GM23248 (cell line): Measurements from ENCODE around the gene TNFRSF8. TPM values are rescaled to one million over a fixed set of nuclear protein-coding genes. Genes with fewer than 3 reads are reported as not detected.
A peak's percentile ranks its signal among the peaks of the same experiment; 100 is the strongest.

Source experiments
- DNase-seq: peaks from one replicate; pipeline ENCODE4 v3.0.0-alpha.2; 2015
- H2AFZ ChIP-seq: fragments of 200-600 bp; sonication (generic); 2 replicates; pipeline ENCODE4 v1.6.1; 2016; ENCODE audit warnings: antibody characterized with exemption
- H3F3A ChIP-seq: fragments of 200-600 bp; sonication (generic); 2 replicates; pipeline ENCODE4 v1.6.1; 2016; ENCODE audit warnings: mild to moderate bottlenecking, antibody characterized with exemption, mixed run types; ENCODE audit not compliant: insufficient read depth
- H3K27ac ChIP-seq: fragments of 200-600 bp; sonication (generic); 2 replicates; pipeline ENCODE4 v1.5.1; 2016; ENCODE audit warnings: mild to moderate bottlenecking
- H3K27me3 ChIP-seq: fragments of 200-600 bp; sonication (generic); replicated peaks from 2 replicates; pipeline ENCODE4 v1.6.1; 2016; ENCODE audit warnings: mild to moderate bottlenecking; ENCODE audit not compliant: insufficient read depth
- H3K36me3 ChIP-seq: fragments of 200-600 bp; sonication (generic); 2 replicates; pipeline ENCODE4 v1.6.1; 2016; ENCODE audit warnings: low read depth, mild to moderate bottlenecking
- H3K4me1 ChIP-seq: fragments of 200-600 bp; sonication (generic); 2 replicates; pipeline ENCODE4 v1.6.1; 2016; ENCODE audit warnings: mild to moderate bottlenecking; ENCODE audit not compliant: insufficient read depth
- H3K4me2 ChIP-seq: fragments of 200-600 bp; sonication (generic); one replicate; pipeline ENCODE4 v1.6.1; 2016; ENCODE audit warnings: mild to moderate bottlenecking; ENCODE audit not compliant: unreplicated experiment
- H3K4me3 ChIP-seq: fragments of 200-600 bp; sonication (generic); 2 replicates; pipeline ENCODE4 v1.5.1; 2016; ENCODE audit warnings: mild to moderate bottlenecking
- H3K79me2 ChIP-seq: fragments of 200-600 bp; sonication (generic); 2 replicates; pipeline ENCODE4 v1.6.1; 2016; ENCODE audit warnings: mild to moderate bottlenecking; ENCODE audit not compliant: insufficient read depth
- H3K9ac ChIP-seq: fragments of 200-600 bp; sonication (generic); 2 replicates; pipeline ENCODE4 v1.6.1; 2016; ENCODE audit warnings: mild to moderate bottlenecking
- H3K9me2 ChIP-seq: fragments of 200-600 bp; sonication (generic); 2 replicates; pipeline ENCODE4 v1.6.1; 2016; ENCODE audit warnings: mixed run types, mild to moderate bottlenecking, moderate library complexity; ENCODE audit not compliant: insufficient read depth
- H3K9me3 ChIP-seq: fragments of 200-600 bp; sonication (generic); one replicate; pipeline ENCODE4 v1.6.1; 2017; ENCODE audit warnings: low read depth
- H4K20me1 ChIP-seq: fragments of 200-600 bp; sonication (generic); 2 replicates; pipeline ENCODE4 v1.6.0; 2016; ENCODE audit not compliant: insufficient read depth
- EZH2 ChIP-seq: fragments of 200-600 bp; sonication (generic); IDR thresholded peaks from 2 replicates; pipeline ENCODE4 v1.6.1; 2018; ENCODE audit warnings: antibody characterized with exemption, mild to moderate bottlenecking; ENCODE audit not compliant: insufficient read depth, poor library complexity, severe bottlenecking
- EZH2phosphoT487 ChIP-seq: fragments of 200-600 bp; sonication (generic); IDR thresholded peaks from 2 replicates; pipeline ENCODE4 v1.6.1; 2018; ENCODE audit warnings: antibody characterized with exemption, moderate library complexity, mild to moderate bottlenecking, low read depth; ENCODE audit not compliant: insufficient read depth
- WGBS, 2 experiments: methylation state at CpG; one replicate each; pipeline ENCODE4 v1.1.6; 2015 to 2017; ENCODE audit warnings: low lambda C conversion rate in 2 of 2, low coverage in 1 of 2; ENCODE audit errors: missing lambda C conversion rate in 2 of 2; 5-methylcytosine and 5-hydroxymethylcytosine counted together
- in situ Hi-C: fragments of 300-500 bp; cut with MboI; formaldehyde crosslinking; loops from 2 replicates; pipeline ENCODE4 v1.15.0; 2020
- polyA plus RNA-seq: library from polyadenylated mRNA; unstranded; fragments of >200 nt; fragmentation: Nextera tagmentation; extraction: Ambion mirVana; gene quantifications from 2 replicates; pipeline ENCODE4 v1.2.1, GENCODE V29; 2016
- total RNA-seq: library from RNA; depleted of rRNA; stranded (reverse); fragments of >200 nt; shearing (Covaris generic); gene quantifications from 2 replicates; pipeline ENCODE4 v1.2.3, GENCODE V29; 2014

TNFRSF8 gene
- total and polyA plus RNA-seq, 2 experiments from 2014 or later: 0.23 TPM; not detected in 1

DNA sequence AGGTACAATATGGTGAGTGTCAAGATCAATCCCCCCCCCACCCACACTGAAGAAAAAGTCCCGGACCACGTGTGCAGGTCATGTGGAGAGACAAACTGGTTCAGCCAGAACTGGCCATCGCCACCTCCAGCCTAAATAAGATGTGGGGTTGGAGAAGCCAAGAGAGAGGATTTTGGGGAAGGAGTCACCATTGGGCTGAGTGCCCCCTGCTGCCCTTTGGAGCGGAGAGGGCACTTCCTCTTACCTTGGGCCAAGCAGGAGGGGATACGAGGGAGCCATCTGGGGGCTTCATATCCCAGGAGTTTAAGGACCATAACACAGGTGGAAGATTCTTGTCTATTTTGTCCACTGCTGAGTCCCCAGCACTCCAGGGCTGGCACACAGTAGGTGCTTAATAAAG, 101.1 kb downstream of the TNFRSF8 start:
- H3K9ac ChIP-seq: no peak overlapping the region
- H2AFZ ChIP-seq: no peak overlapping the region
- no peak overlapping the region for H3K4me2 ChIP-seq
- peaks cover 16% of the 10 kb centered on the region for H3K4me1 ChIP-seq
- H3K27me3 ChIP-seq: no peaks in the 10 kb centered on the region
- DNase-seq: no peak
- no peaks in the 10 kb centered on the region for H3K9me3 ChIP-seq
- H3K79me2 ChIP-seq: no peaks in the 10 kb centered on the region
- H3K27ac ChIP-seq: no peak overlapping the region
- no peaks in the 10 kb centered on the region for H3K36me3 ChIP-seq
- no peaks in the 10 kb centered on the region for H3F3A ChIP-seq
- H3K9me2 ChIP-seq: no peaks in the 10 kb centered on the region
- no peak overlapping the region for H3K4me3 ChIP-seq
- in situ Hi-C loops: no loop called here
- TF ChIP-seq EZH2 (no peak), EZH2phosphoT487 (no peak)
- 96 to 97% methylated on average over 5 of the region's 5 CpGs for WGBS, 2 experiments
- H4K20me1 ChIP-seq: no peaks in the 10 kb centered on the region

DNA sequence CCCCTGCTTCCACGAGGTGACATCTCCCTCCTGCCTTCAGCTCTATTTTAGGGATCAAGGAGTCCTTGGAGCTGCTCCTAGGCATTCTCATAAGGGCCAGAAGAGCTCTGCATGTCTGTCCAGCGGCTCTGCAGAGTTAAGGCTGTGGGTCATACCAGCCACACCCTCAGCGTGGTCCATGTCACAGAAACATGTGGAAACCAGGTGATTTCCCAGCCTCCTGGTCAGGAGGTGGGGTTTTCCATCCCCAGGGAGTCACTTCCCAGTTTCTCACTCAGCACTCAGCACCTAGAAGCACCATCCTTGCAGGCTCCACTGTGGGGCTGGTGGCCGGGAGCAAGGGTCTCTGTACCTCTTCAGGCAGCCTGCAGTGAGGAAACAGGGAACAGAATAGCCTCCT, 102.2 kb downstream of the TNFRSF8 start:
- H3K79me2 ChIP-seq: no peaks in the 10 kb centered on the region
- H3F3A ChIP-seq: no peaks in the 10 kb centered on the region
- no peaks in the 10 kb centered on the region for H3K9me2 ChIP-seq
- no peaks in the 10 kb centered on the region for H4K20me1 ChIP-seq
- peaks cover 16% of the 10 kb centered on the region for H3K4me1 ChIP-seq
- H3K36me3 ChIP-seq: no peaks in the 10 kb centered on the region
- no peak overlapping the region for H3K27ac ChIP-seq
- H2AFZ ChIP-seq: no peak overlapping the region
- in situ Hi-C loops: no loop called here
- H3K27me3 ChIP-seq: no peaks in the 10 kb centered on the region
- TF ChIP-seq EZH2phosphoT487 (no peak), EZH2 (no peak)
- H3K4me2 ChIP-seq: no peak overlapping the region
- no peak overlapping the region for H3K4me3 ChIP-seq
- WGBS, 2 experiments: 90 to 91% methylated on average over 4 of the region's 4 CpGs
- no peaks in the 10 kb centered on the region for H3K9me3 ChIP-seq
- no peak overlapping the region for H3K9ac ChIP-seq
- DNase-seq: no peak

DNA sequence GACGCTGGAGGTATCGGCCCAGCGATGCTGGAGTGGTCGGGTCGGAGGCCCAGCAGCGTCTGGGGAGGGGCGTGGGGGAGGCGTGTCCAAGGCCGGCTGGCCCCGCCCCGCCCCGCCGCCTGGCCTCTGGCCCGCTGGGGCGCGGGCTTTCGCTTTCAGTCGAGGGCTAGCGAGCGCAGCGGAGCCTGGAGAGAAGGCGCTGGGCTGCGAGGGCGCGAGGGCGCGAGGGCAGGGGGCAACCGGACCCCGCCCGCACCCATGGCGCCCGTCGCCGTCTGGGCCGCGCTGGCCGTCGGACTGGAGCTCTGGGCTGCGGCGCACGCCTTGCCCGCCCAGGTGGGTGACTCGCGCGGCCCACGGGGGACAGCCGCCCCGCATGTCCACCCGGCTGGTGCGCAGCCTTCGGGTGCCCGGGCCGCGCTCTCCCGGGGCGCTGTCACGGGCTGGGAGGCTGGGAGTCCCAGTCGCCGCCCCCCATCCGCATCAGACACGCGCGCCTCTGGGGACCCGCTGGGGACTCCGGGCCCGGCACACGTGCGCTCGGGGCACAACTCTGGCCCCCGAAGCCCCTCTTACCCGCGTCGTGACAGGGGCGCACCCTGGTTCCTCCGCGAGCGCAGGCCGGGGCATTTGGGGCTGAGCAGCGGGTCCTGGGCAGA, 103.9 kb downstream of the TNFRSF8 start, which contains the start of gene TNFRSF1B:
Gene TNFRSF1B (plus strand): TSS at position 158 of the 659 bp plus-strand sequence. CDS start 101 bp downstream, at position 259.
- H4K20me1 ChIP-seq: no peaks in the 10 kb centered on the region
- H3K9ac ChIP-seq: peak within 1 kb of the TSS; percentile 63
- H2AFZ ChIP-seq: peak within 1 kb of the TSS; percentile 65
- in situ Hi-C loops: no loop called here
- no peaks in the 10 kb centered on the region for H3K36me3 ChIP-seq
- DNase-seq: peak; percentile 65
- no peaks in the 10 kb centered on the region for H3K27me3 ChIP-seq
- no peaks in the 10 kb centered on the region for H3K9me3 ChIP-seq
- peak within 1 kb of the TSS; percentile 74 for H3K4me2 ChIP-seq
- 2 to 6% methylated on average over 34 of the region's 79 CpGs for WGBS, 2 experiments
- peaks cover 6% of the 10 kb centered on the region for H3K4me1 ChIP-seq
- TF ChIP-seq EZH2: no peak
- TF ChIP-seq EZH2phosphoT487: no peak
- no peak within 1 kb of the TSS for H3K27ac ChIP-seq
- no peaks in the 10 kb centered on the region for H3K9me2 ChIP-seq
- no peaks in the 10 kb centered on the region for H3K79me2 ChIP-seq
- no peaks in the 10 kb centered on the region for H3F3A ChIP-seq
- H3K4me3 ChIP-seq: peak within 1 kb of the TSS; percentile 73

DNA sequence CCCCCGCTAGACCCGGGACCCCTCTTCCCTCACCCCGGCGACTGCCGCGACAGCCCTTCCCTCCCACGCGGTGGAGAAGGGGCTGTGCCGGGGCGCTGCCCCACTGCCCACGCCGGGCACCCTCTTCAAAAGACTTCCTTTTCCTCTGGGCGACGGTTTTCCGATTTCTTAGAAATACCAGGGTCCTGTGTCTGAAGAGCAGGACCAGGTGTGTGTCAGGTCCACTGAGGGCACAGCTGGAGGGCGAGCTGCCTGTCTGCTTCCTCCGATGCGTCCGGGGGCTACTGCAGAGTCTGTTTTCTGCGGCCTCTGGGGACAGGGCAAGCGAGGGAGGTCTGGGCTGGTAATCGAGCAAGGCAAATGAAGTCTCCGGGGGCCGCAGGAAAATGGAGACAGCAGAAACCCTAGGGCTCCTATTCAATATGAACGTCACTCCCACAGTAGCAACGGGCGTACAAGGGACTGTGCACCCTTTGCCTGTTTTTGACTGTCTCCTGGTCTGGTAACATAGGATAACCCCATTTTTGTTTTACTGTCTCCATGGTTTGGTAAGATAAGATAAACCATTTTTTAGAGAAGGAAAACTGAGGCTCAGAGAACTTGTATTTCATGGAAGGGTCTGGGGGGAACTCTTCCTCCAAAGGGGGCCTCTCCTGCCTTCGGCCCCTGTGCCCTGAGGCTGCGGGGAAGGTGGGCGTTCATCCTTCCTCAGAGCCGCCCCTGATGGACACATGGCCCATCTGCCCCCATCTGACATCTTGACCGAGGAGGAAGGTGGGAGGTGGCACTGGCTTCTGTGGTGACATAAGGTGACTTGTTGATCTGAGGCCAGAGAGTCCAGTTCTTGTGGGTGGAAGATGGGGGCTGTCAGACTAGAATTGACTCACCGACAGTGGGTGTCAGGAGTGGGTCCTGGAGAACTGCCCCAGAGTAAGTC, 104.7 kb downstream of the TNFRSF8 start:
- Histone ChIP-seq H2AFZ (peak overlapping the region; percentile 65), H3K79me2 (no peaks in the 10 kb centered on the region), H3K27ac (no peak overlapping the region), H3K27me3 (no peaks in the 10 kb centered on the region), H3K4me2 (no peak overlapping the region), H3K9me3 (no peaks in the 10 kb centered on the region), H3K9ac (peak overlapping the region; percentile 63), H3F3A (no peaks in the 10 kb centered on the region), H4K20me1 (no peaks in the 10 kb centered on the region), H3K36me3 (no peaks in the 10 kb centered on the region), H3K4me3 (peak overlapping the region; percentile 73), H3K9me2 (no peaks in the 10 kb centered on the region), H3K4me1 (no peaks in the 10 kb centered on the region)
- no peak for DNase-seq
- 26 to 28% methylated on average over 32 to 33 of the region's 33 CpGs for WGBS, 2 experiments
- TF ChIP-seq EZH2 (no peak), EZH2phosphoT487 (no peak)
- in situ Hi-C loops: no loop called here
